Keratinocyte (primary cell): ENCODE results near the gene FCN3. TPM values are rescaled to one million over a fixed set of nuclear protein-coding genes. Genes with fewer than 3 reads are reported as not detected.

Experiments
- DNase-seq: peaks from one replicate; pipeline ENCODE4 v3.0.0-alpha.2; 2011; ENCODE audit warnings: low read depth, missing footprints, low spot score
- FAIRE-seq: peaks from 2 replicates; lab custom pipeline; 2011; peaks lifted over from hg19 to GRCh38; lab: Jason Lieb, UNC
- H2AFZ ChIP-seq: 2 replicates; pipeline ENCODE4 v1.6.0; 2012; ENCODE audit warnings: low read length, control low read depth, inconsistent platforms; ENCODE audit not compliant: control insufficient read depth
- H3K27ac ChIP-seq: 2 replicates; pipeline ENCODE4 v1.5.1; 2011; ENCODE audit warnings: low read length; ENCODE audit not compliant: control insufficient read depth, insufficient read depth
- H3K27me3 ChIP-seq: 3 replicates; pipeline ENCODE4 v1.6.0; 2011; ENCODE audit warnings: low read length; ENCODE audit not compliant: control insufficient read depth, insufficient read depth; ENCODE audit errors: extremely low read depth
- H3K36me3 ChIP-seq, 2 experiments: 2 replicates in 1 of 2; 3 replicates in 1 of 2; pipeline ENCODE4 v1.5.1; 2011; ENCODE audit warnings: low read length in 2 of 2, mild to moderate bottlenecking in 1 of 2; ENCODE audit not compliant: control insufficient read depth in 2 of 2, insufficient read depth in 2 of 2; ENCODE audit errors: extremely low read depth in 1 of 2
- H3K4me1 ChIP-seq: 3 replicates; pipeline ENCODE4 v1.5.1; 2011; ENCODE audit warnings: low read length; ENCODE audit not compliant: control insufficient read depth, insufficient read depth; ENCODE audit errors: extremely low read depth
- H3K4me2 ChIP-seq: 3 replicates; pipeline ENCODE4 v1.6.0; 2011; ENCODE audit warnings: low read depth, low read length; ENCODE audit not compliant: control insufficient read depth, insufficient read depth; ENCODE audit errors: extremely low read depth
- H3K4me3 ChIP-seq, 3 experiments: fragments of 200-600 bp in 1 of 3; sonication (generic) in 1 of 3; 2 replicates in 2 of 3; 3 replicates in 1 of 3; pipeline ENCODE4 v1.5.1; 2011 to 2016; ENCODE audit warnings: low read length in 3 of 3, mild to moderate bottlenecking in 3 of 3, control low read depth in 2 of 3, inconsistent platforms in 1 of 3, low read depth in 1 of 3, mixed read lengths in 1 of 3, mixed run types in 1 of 3, moderate library complexity in 1 of 3; ENCODE audit not compliant: control insufficient read depth in 2 of 3, insufficient read depth in 2 of 3; ENCODE audit errors: extremely low read depth in 1 of 3
- H3K79me2 ChIP-seq: 2 replicates; pipeline ENCODE4 v1.6.0; 2012; ENCODE audit warnings: low read length; ENCODE audit not compliant: control insufficient read depth, insufficient read depth
- H3K9ac ChIP-seq: 3 replicates; pipeline ENCODE4 v1.6.0; 2011; ENCODE audit warnings: low read length; ENCODE audit not compliant: control insufficient read depth, insufficient read depth; ENCODE audit errors: extremely low read depth
- H3K9me1 ChIP-seq: 3 replicates; pipeline ENCODE4 v1.6.0; 2011; ENCODE audit warnings: low read length; ENCODE audit not compliant: control insufficient read depth, insufficient read depth; ENCODE audit errors: extremely low read depth
- H3K9me3 ChIP-seq: 2 replicates; pipeline ENCODE4 v1.5.1; 2012; ENCODE audit warnings: low read depth, low read length; ENCODE audit not compliant: control insufficient read depth
- H4K20me1 ChIP-seq: 3 replicates; pipeline ENCODE4 v1.6.0; 2011; ENCODE audit warnings: low read length; ENCODE audit not compliant: control insufficient read depth, insufficient read depth; ENCODE audit errors: extremely low read depth
- EZH2 ChIP-seq: IDR thresholded peaks from one replicate; pipeline ENCODE4 v1.6.1; 2012; ENCODE audit warnings: inconsistent platforms, mild to moderate bottlenecking, low read length, moderate library complexity
- dilution Hi-C: fragments of 300-500 bp; cut with MboI; formaldehyde crosslinking; loops from one replicate; pipeline ENCODE4 v1.7.0; 2020; ENCODE audit warnings: low sequenced_read_pairs; ENCODE audit not compliant: extremely low pct_ligation_motif_present
- polyA plus RNA-seq, 5 experiments: library from polyadenylated mRNA; depleted of rRNA in 3 of 5; stranded (reverse) in 3 of 5; stranded (forward) in 1 of 5; unstranded in 1 of 5; fragments of >200 nt; gene quantifications; 1 replicate in 1 of 5; 2 replicates in 3 of 5; 3 replicates in 1 of 5; pipeline versions ENCODE4 v1.2.1 to v1.2.3, GENCODE V29; 2011 to 2012; ENCODE audit warnings: missing spikeins in 2 of 5, low read depth in 1 of 5, low replicate concordance in 1 of 5
- TF ChIP-seq, protein P1 (sequence below), 3 experiments: IDR thresholded peaks in 1 of 3; conservative IDR thresholded peaks in 1 of 3; optimal IDR thresholded peaks in 1 of 3; 2 replicates in 2 of 3; 3 replicates in 1 of 3; pipeline versions ENCODE3 to v1.5.1; 2011; ENCODE audit warnings: low read length in 3 of 3, mild to moderate bottlenecking in 3 of 3, moderate library complexity in 2 of 3, control low read depth in 1 of 3, inconsistent platforms in 1 of 3; ENCODE audit not compliant: insufficient read depth in 2 of 3; ENCODE audit errors: extremely low read depth in 1 of 3

The FCN3 gene
- polyA plus RNA-seq, 1 donor (not counting 4 experiments of a cell fraction or from before 2014, with no cell fraction given), result not detected

DNA sequence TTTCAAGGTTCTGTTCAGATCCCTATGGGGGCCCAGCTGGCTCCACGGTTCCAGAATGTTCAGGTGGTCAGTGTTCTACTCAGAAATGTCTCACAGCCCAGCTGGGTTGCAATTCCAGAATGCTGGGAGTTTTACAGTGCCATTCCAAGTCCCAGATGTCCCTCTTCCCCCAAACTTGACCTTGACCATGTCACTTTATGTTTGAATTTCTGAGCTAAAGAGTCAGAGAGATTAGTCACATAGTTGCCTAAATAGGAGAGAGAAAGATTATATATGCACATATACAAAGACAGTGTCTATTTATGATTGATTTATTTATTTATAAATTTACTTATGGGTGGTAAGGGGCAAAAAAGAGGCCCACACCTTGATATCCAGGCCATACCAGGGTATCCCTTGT, 20.3 kb upstream of the FCN3 start:
- Histone ChIP-seq H3K9me1 (no peaks in the 10 kb centered on the region), H3K4me1 (peaks cover 21% of the 10 kb centered on the region), H3K9ac (no peak overlapping the region), H3K4me2 (no peak overlapping the region), H3K9me3 (no peaks in the 10 kb centered on the region), H2AFZ (no peak overlapping the region), H3K27me3 (no peaks in the 10 kb centered on the region), H3K79me2 (peaks cover 15% of the 10 kb centered on the region), H4K20me1 (no peaks in the 10 kb centered on the region), H3K27ac (no peak overlapping the region), H3K36me3 (no peaks in the 10 kb centered on the region), H3K4me3 (no peak overlapping the region)
- dilution Hi-C loops, result no loop called here
- FAIRE-seq, result no peak
- no peak for DNase-seq
- TF ChIP-seq EZH2, result no peak
- TF ChIP-seq, protein P1, sequence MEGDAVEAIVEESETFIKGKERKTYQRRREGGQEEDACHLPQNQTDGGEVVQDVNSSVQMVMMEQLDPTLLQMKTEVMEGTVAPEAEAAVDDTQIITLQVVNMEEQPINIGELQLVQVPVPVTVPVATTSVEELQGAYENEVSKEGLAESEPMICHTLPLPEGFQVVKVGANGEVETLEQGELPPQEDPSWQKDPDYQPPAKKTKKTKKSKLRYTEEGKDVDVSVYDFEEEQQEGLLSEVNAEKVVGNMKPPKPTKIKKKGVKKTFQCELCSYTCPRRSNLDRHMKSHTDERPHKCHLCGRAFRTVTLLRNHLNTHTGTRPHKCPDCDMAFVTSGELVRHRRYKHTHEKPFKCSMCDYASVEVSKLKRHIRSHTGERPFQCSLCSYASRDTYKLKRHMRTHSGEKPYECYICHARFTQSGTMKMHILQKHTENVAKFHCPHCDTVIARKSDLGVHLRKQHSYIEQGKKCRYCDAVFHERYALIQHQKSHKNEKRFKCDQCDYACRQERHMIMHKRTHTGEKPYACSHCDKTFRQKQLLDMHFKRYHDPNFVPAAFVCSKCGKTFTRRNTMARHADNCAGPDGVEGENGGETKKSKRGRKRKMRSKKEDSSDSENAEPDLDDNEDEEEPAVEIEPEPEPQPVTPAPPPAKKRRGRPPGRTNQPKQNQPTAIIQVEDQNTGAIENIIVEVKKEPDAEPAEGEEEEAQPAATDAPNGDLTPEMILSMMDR (optimal IDR thresholded peaks at IDR 0.05 in 1 of 3, IDR thresholded peaks at IDR 0.05 in 1 of 3, conservative IDR thresholded peaks at IDR 0.05 in 1 of 3; ENCODE audit: extremely low read depth in 1 of 3, insufficient read depth in 2 of 3, low read length in 3 of 3), result no peak

DNA sequence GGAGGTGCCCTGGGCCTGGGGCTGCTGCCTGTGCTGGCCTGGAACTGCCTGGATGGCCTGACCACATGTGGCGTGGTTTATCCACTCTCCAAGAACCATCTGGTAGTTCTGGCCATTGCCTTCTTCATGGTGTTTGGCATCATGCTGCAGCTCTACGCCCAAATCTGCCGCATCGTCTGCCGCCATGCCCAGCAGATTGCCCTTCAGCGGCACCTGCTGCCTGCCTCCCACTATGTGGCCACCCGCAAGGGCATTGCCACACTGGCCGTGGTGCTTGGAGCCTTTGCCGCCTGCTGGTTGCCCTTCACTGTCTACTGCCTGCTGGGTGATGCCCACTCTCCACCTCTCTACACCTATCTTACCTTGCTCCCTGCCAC, 19.6 kb upstream of the FCN3 start:
- no peaks in the 10 kb centered on the region for H4K20me1 ChIP-seq
- H3K9me1 ChIP-seq, result no peaks in the 10 kb centered on the region
- no peak overlapping the region for H3K4me2 ChIP-seq
- peaks cover 15% of the 10 kb centered on the region for H3K79me2 ChIP-seq
- H3K27ac ChIP-seq, result no peak overlapping the region
- H2AFZ ChIP-seq, result no peak overlapping the region
- no peak for FAIRE-seq
- dilution Hi-C loops, result no loop called here
- no peak overlapping the region for H3K4me3 ChIP-seq
- DNase-seq, result no peak
- H3K4me1 ChIP-seq, result peaks cover 21% of the 10 kb centered on the region
- H3K27me3 ChIP-seq, result no peaks in the 10 kb centered on the region
- H3K36me3 ChIP-seq, result no peaks in the 10 kb centered on the region
- no peak for TF ChIP-seq EZH2
- TF ChIP-seq, protein P1 (optimal IDR thresholded peaks at IDR 0.05 in 1 of 3, IDR thresholded peaks at IDR 0.05 in 1 of 3, conservative IDR thresholded peaks at IDR 0.05 in 1 of 3; ENCODE audit: extremely low read depth in 1 of 3, insufficient read depth in 2 of 3, low read length in 3 of 3), result no peak
- no peak overlapping the region for H3K9ac ChIP-seq
- no peaks in the 10 kb centered on the region for H3K9me3 ChIP-seq
